GM18498 (cell line): ENCODE results near the gene KCNA5.

Experiments
- ATAC-seq: cut with Tn5 transposase; IDR thresholded peaks from one replicate; pipeline ENCODE4 v1.9.1; 2021; ENCODE audit warnings: mild to moderate bottlenecking, moderate library complexity; ENCODE audit not compliant: unreplicated experiment

KCNA5 gene

DNA sequence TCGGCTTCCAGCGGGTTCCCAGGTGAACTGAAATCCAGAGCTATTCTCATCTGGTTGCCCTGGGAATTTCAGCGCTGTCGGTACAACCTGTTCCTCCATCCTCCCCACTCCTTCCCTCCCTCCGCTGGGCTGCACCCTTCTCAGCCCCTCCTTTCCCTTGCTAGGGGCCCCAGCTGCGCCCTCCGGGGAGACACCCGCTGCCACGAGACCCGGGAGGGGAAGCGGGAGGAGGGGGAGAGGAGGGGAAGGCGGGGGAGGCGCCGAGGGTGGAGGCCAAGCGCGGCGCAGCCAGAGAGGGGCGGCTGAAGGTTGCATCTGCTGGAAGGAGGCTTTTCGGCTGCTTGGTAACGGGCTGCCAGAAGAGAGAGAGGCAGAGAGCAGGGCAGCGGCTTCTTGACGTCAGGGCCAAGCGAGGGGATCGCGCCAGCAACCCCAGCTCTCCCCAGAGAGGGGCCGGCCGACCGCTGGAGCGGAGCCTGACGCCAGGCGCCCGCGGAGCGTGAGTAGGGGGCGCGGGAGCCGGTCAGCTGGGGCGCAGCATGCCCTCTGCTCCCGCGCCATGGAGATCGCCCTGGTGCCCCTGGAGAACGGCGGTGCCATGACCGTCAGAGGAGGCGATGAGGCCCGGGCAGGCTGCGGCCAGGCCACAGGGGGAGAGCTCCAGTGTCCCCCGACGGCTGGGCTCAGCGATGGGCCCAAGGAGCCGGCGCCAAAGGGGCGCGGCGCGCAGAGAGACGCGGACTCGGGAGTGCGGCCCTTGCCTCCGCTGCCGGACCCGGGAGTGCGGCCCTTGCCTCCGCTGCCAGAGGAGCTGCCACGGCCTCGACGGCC lies at the start of gene KCNA5:
KCNA5 (plus strand) TSS at position 291 of the 831 bp plus-strand sequence; CDS start at position 560, 269 bp downstream.
- ATAC-seq = no peak

DNA sequence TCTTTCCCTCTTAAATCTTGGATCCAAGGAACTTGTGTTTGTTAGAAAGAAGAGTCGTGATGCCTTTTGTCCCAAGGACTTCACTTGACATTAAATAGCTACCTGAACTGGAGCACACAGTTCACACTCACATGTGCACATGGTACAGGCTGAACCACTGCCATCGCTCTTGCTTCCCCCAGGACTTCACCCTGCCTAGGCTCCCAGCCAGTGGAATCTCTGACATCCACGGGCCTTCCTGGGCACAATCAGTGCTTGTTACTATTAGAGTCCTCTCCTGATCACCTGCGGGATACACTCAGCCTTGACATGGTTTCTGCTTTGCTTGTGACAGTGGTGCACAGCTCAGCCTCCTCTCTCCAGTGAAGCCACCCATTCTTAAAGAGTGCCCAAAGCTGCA lies 49.1 kb upstream of the KCNA5 start:
- no peak for ATAC-seq

DNA sequence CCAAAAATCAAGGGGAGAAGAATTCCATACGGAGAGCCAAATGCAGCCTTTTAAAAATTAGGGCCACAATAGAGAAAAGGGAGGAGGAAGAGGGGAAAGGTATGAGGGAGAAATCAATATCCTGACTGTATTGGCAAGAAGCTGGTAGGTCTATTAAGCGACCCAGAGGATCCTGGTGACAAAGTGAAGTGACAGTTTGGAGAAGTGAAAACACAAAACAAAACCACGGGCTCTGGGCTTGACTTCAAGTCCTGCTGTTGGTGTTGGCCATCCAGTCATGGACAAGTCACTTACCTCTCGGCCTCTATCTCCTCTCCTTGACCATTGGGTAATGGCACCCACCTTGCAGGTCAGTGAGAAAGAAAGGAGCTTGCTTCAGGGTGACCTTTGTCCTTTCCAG lies 47.0 kb upstream of the KCNA5 start:
- no peak for ATAC-seq

DNA sequence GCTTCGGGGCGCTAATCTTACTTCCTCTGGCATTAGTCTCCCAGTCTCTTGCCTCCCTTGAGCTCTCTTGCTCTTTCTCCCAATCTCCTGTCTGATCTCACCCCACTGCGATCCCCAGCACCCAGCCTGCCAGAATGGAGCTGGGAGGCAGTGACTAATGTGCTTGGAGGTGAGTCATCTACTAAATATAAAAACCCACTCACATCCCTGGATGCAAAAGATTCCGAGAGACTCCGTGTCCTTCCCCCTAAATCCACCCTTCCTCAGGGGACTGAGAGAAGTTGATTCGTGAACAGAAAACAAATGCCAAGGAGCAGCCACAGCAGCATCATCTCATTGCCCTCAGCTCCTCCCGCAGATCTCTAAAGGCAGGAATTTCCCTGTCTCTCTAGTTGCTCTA lies 45.7 kb upstream of the KCNA5 start:
- ATAC-seq = no peak

DNA sequence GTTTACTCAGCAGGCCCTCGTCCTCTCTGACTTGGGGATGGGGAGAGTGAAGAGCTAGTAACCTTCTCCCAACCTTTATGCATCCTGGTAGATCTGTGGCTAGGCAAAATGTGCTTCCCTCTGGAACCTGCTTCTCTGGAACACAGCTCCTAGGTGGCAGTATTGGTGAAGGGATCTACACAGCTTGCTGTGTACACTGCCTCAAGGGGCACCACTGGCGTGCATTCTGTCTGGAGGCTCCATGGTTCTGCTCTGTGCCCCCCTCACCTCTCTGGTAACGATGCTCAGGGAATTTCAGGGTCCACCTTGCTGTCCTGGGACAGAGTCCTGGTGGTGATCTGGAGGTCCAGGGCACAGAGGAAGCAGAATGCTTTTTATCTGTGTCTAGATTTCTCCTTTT lies 43.5 kb upstream of the KCNA5 start:
- ATAC-seq = no peak

DNA sequence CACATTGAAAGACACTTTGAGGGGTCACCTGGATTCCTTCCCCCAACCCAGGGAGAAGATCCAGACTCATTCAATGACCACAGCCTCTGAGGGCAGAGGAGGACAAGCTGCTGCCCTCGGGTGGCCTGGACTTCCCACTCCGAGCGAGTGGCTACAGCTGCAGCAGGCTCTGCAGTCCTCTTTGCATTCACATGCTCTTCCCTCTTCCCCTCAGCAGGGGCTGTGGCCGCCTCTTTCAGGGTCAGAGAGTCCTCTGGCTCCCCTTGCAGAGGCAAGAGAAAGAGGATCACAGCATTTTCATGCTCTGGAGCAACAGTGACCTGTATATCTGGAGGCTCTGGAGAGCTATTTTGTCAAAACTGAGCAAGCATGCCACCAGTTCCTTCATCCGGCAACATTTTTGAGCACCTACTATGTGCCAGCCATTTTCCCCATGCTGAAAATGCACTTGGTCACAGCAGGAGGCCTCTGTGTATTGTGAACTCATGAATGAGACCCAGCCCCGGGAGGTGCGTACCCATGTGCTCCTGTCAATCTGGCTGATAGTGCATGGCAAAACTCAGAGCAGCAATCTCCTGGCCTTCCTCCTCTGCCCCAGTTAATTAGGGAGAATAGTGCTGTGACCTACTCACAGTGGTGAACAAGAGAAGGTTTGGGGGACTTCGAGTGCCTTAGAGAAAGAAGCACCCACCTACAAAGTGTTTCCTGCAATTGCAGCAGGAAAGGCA lies 42.9 kb upstream of the KCNA5 start:
- no peak for ATAC-seq

DNA sequence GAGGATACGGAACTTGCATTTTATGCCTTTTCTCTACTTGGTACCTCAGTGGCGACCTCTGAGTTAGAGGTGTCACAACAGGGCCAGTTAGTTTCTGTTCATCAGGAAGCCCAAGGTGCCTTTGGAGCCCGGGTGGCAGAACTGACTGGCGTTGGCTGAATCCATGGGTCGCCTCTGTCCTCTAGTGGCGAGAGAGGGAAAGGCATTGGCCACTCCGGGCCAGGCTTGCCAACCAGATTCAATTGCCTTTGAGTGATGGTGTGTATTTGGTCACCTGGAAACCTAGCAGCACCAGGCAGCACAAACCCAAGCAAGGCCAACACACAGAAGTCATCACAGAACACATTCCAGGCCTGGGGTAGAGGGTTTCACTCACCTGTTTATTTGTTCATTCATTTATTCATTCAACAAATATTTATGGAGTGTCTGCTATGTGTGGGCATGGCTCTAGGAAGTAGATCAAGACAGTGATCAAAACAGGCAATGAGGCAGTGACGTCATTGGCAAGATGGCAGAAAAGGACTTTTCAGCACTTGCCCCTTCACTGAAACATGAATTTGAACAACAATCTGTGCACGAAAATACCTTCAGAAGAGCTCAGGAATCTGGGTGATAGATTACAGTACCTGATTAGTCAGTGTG lies 40.5 kb upstream of the KCNA5 start:
- peak; percentile 58 for ATAC-seq

DNA sequence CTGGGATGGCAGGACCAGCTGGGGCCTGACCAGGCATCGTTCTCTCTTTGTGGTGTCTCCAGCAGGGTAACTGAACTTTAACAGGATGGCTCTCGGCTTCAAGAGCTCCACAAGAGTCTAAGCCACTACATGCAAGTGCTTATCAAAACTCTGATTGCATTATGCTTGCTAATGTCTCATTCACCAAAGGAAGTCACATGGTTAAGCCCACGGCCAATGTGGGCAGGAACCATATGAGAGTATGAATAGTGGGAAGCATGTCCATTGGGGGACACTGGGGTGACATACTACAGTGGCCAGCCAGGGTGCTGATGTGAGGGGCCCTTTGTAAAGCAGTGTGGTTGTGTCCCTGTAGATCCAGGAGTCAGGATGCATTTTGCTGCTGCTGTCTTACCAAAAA lies 35.0 kb upstream of the KCNA5 start:
- ATAC-seq = no peak

DNA sequence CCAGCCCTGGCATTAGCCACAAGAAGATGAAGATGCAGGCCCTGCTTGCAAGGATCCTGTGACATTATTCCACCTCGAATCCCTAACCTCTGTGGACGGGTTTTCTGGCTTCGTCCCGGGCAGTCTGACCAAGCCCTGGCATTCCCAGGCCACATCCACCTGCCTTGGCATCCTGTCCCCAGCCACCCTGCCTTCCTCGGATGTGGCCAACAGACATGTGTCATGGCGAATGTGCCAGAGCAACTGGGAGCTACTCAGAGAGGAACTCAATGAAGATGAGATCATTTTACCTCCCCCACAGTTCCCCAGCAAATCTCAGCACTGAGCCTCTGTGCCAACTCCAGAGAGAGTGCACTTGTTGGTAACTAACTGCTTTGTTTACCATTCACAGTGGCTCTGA lies 33.5 kb upstream of the KCNA5 start:
- ATAC-seq = no peak

DNA sequence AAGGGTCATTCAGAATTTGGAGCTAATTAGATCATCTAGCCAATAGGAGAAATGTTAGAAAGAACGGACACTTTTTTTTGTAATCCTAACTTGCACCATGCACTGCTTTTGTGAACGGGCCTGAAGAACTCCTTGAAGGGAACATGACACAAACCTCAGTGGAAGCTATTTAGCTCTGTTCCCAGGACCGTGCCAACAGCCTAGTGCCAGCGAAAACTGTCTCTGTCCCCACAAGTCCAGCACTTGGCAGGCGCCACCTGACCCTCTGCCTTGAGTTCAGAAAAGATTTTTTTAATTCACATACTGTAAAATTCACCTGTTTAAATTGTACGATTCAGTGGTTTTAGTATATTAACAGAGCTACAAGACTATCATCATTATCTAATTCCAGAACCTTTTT lies 31.3 kb upstream of the KCNA5 start:
- no peak for ATAC-seq

DNA sequence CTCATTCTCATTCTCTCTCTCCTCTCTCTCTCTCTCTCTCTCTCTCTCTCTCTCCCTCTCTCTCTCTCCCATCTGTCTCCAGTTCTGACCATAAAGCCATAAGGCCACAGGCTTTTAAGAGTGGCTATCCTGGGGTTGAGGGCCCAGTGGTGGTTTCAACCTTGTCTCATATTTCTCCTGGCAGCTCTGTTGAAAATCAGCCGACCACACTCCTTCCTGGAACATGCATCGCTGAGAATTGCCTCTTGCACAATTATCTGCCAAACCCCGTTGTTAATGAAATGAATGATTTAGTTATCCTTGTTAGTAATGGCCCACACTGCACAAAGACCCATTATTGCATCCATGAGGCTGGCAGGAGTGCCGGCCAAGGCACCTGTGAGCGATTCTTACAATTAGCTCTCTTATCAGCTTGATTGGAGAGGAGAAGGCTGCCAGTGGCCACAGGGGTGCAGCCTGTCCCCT lies 30.4 kb upstream of the KCNA5 start:
- no peak for ATAC-seq

DNA sequence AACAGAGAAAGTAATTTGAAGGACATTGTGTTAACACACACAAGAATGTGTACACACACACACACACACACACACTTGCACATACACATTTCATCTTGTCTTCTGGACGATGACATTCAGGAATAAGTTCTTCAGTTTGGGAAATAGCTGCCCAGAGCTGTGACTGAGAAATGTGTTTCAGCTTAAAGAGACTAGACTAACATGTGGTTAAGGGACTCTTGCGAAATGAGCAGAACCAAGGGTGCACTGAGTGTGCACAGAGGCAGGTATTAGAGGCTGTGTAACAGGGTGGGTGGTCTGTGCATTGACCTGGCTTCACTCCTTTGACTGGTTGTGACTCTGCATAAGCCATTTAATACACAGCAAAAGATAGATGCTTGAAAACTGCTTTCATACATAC lies 29.4 kb upstream of the KCNA5 start:
- ATAC-seq = no peak

DNA sequence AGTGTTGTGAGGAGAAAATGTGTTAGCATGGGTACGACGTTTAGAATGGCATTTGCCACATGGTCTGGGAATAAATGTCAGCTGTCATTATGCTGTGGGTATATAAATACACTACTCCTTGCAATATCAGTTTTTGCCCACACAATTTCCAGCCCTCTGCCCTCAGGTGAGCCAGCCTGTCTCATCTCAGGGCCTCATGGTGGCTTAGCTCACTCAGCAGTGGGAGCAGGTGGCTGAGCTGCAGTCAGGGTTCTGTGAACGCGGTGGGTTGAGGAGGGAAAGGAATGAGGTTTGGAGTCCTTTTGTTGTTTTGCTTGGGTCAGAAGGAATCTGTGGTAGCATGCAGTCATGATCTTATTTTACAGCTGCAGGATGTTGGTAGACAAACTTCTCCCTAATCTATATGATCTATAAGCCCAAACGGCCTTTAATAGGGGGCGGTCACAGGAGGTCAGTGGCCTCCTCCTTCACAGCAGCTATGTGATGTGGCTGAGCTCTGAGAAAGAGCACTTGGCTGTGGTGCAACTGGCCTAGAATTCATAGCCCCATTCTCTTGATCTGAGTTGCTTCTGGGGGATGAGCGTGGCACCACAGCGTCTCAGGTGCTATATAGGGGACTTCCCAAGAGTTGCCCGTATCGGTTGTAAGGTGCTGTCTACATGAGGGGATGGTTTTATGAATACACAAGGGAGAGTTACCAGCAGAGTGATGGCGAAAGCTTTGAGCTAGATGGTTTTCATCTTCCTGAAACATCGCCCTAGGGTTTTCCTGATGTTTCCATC lies 27.8 kb upstream of the KCNA5 start:
- ATAC-seq = no peak

DNA sequence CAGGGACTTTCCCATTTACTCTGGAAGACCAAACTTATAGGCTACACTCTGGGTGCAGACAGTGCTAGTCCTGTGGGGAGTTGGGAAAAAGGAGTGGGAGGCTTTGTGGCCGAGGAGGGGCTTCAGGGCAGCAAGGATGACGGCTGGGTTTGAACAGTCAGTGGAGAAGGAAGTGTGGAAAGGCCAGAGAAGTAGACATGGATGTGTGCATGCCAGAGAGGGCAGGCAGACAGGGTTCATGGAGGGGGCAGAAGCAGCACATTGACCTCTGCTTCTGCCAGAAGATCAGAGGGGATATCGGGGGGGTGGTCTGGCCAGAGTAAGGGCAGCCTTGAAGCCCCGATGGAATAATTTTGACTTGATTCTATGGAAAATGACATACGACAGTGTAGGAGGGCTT lies 27.2 kb upstream of the KCNA5 start:
- ATAC-seq = no peak

DNA sequence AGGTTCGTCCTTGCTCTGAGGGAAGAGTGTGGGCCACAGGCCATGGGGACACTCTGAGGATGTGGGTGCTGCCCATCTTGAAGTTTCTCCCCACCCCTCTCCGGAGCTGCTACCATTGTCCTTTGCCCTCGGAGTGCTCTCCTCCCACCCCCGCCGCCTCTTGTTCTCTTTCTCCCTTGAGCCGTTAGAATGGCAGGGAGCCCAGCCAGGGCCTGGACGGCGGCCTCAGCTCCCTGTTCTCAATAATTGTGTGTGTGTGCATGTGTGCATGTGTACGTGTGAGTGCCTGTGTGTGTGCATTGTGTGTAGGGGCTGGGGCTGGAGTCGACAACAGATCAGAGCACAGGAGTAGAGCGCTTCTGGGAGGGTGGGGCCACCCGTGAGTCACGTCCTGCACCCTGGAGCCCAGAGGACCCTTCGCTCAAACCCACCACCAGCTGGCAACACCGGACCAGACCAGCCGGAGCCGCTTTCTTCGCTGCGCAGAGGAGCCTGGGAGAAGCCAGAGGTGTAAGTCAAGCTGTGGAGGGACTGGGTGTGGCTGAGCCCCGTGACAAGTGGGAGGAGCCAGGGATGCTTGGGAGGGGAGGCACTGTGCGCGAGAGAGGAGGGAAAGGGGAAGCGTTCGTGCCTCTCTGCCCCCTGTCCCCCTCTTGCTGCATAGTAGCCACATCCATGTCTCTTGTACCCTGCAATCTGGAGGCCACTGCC lies 25.9 kb upstream of the KCNA5 start:
- ATAC-seq = no peak

DNA sequence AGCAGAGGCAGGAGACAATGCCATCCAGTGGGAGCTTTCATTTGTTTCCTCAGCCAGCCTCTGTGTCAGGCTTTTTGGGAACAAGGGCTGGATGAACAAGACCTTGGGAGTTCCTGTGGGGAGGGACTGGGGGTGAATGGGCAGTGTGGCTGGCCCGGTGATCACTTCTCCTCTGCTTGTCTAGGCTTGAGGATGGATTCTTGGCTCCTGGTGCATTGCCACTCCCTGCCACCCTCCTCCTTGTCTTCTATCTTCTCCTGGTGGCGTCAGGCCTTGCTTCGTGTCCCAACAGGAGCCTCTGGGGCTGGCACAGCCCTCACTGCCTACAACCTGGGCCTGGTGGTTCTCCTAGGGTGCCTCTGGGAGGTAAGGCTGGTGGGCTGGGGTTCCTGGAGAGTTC lies 25.0 kb upstream of the KCNA5 start:
- ATAC-seq = no peak

DNA sequence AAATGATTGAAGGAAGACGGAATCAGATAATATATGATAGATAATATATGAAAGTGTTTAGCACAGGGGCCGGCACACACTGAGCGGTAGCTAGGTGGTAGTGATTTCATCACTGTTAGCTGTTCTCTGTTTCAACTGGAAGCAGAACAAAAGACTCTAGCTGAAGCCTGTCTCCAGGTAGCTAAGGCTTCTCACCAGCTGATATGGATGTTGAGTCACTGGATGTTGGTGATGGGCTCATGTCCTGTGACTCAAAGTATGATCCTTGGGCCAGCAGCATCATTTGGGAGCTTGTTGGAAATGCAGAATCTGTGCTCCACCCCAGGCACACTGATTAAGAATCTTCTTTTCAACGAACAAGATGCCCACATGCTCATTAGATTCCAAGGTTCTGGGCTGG lies 21.7 kb upstream of the KCNA5 start:
- ATAC-seq = no peak

DNA sequence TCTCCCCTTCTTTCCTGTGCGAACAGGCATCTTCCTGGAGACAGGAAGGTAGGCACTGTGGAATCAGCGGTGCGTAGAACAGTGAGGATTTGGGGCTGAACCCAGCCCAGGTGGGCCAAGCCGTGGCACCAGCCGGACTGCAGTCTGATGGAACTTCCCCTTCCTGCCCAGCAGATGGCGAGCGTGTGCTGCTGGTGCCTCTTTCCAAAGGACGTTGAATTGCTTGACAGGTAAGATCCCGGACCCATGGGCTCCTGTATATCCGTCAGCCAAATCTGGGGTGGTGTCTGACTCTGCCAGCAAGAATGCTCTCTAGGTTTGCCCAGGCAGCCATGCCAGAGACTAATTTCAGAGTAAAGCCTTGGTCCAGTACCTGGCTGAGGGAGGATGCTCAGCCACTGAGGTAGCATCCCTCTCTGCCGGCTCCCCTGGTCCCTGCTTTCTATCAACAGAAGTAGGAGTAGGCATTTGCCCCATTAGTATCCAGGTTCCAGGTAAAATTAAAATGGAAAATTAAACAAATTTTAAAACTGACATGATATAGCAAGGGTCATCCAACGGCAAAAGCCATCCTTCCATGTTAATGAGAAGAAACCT lies 21.1 kb upstream of the KCNA5 start:
- no peak for ATAC-seq

DNA sequence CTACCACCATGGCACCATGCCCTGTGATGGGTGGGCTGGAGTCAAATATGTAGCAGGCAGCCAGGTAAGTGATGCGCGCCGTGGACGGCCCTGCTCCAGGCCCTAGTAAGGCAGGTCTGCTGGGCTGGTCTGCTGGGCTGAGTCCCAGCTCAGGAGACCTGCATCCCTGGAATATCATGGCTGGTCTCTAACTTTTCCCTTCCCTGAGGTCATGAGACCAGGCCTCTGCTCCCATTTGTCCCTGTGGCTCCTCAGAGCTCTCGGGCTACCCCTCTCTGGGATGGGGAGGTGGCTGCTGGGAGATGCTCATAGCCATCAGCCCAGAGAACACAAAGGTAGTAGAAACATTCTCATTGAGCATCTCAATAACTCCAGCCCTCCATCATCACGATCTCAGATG lies 19.8 kb upstream of the KCNA5 start:
- ATAC-seq = no peak

DNA sequence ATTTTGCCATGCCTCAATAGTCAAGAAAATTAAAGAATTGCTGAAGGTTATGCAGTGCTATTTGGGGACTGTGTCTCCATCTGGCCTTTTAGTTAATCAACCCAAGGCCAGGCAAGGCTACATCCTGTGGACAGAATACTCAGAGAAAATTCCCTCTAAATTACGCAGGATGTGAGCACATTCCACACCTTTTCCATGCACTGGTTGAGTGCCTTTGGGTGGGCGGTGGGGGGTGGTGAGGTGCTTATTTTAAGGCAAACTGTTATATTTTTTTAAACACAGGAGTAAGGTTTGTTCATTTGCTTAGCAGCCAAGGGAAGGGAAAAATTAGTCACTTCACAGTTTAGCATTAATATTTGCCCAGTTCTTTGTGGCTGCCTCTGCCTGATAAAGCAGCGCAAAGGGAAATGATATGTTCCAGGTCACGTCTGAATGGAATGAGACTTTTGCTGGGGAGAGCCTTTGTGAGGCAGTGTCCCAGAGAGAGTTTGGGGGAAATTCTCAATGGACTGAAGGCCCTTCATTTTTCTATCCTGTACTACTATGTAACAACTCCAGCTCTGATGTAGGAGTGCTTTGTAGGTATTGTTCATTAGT lies 17.2 kb upstream of the KCNA5 start:
- no peak for ATAC-seq
